PFSK-1 (cell line): ENCODE measurements around the gene CORO2A.

Experiments used
- FOXP2 ChIP-seq: optimal IDR thresholded peaks from 2 replicates; pipeline ENCODE3; 2011; ENCODE audit warnings: borderline replicate concordance, control low read depth, inconsistent platforms; ENCODE audit not compliant: insufficient read depth; ENCODE audit errors: extremely low read length, extremely low read depth
- POLR2AphosphoS5 ChIP-seq: IDR thresholded peaks from 2 replicates; pipeline ENCODE4 v1.6.1; 2012; ENCODE audit warnings: low read depth, mild to moderate bottlenecking, control low read depth, low read length, moderate library complexity
- REST ChIP-seq, 2 experiments: IDR thresholded peaks; 2 replicates each; pipeline versions ENCODE4 v1.6.1 to v1.8.0; 2011 to 2012; ENCODE audit warnings: low read depth in 2 of 2, low read length in 2 of 2, control low read depth in 1 of 2, inconsistent platforms in 1 of 2, mild to moderate bottlenecking in 1 of 2, moderate library complexity in 1 of 2; ENCODE audit not compliant: insufficient read depth in 1 of 2
- SIN3A ChIP-seq: IDR thresholded peaks from 2 replicates; pipeline ENCODE4 v1.6.1; 2012; ENCODE audit warnings: mild to moderate bottlenecking, low read length, moderate library complexity, borderline replicate concordance; ENCODE audit not compliant: insufficient read depth
- TAF1 ChIP-seq: IDR thresholded peaks from 2 replicates; pipeline ENCODE4 v1.6.1; 2012; ENCODE audit warnings: low read length, control low read depth, borderline replicate concordance; ENCODE audit not compliant: insufficient read depth

- TF ChIP-seq REST (IDR thresholded peaks at IDR 0.05; ENCODE audit: insufficient read depth in 1 of 2, low read depth in 2 of 2, low read length in 2 of 2) (no peak), TAF1 (no peak), POLR2AphosphoS5 (no peak), SIN3A (no peak), FOXP2 (no peak)
Observed at GRCh38 chr9:98172604-98173003, 19.8 kb downstream of the CORO2A start.
